HEK293 (cell line): Measurements from ENCODE around the gene ZFR2.
A peak's percentile ranks its signal among the peaks of the same experiment; 100 is the strongest.

Source experiments
- AEBP2 ChIP-seq: fragments of 450-650 bp; formaldehyde crosslinking; IDR thresholded peaks from 2 replicates; pipeline ENCODE4 v1.5.1; 2016; ENCODE audit warnings: missing biosample characterization, missing genetic modification characterization, borderline replicate concordance
- HIC1 ChIP-seq: fragments of 450-650 bp; formaldehyde crosslinking; IDR thresholded peaks from 2 replicates; pipeline ENCODE4 v1.5.1; 2016; ENCODE audit warnings: missing biosample characterization, missing genetic modification characterization
- HOXC10 ChIP-seq: sonication (generic); formaldehyde crosslinking; IDR thresholded peaks from 2 replicates; pipeline ENCODE4 v1.8.1; 2023; ENCODE audit warnings: mild to moderate bottlenecking, missing genetic modification reagents
- PRDM1 ChIP-seq: fragments of 450-650 bp; formaldehyde crosslinking; IDR thresholded peaks from 2 replicates; pipeline ENCODE4; 2016; ENCODE audit warnings: missing biosample characterization, missing genetic modification characterization
- PRDM4 ChIP-seq: fragments of 450-650 bp; formaldehyde crosslinking; IDR thresholded peaks from 2 replicates; pipeline ENCODE4 v1.5.1; 2017; ENCODE audit warnings: missing biosample characterization, missing genetic modification characterization
- PRDM6 ChIP-seq: fragments of 450-650 bp; formaldehyde crosslinking; IDR thresholded peaks from 2 replicates; pipeline ENCODE4 v1.5.1; 2017; ENCODE audit warnings: missing biosample characterization, missing genetic modification characterization
- ZFP3 ChIP-seq: fragments of 450-650 bp; formaldehyde crosslinking; IDR thresholded peaks from 2 replicates; pipeline ENCODE4 v1.5.1; 2016; ENCODE audit warnings: low read depth, missing biosample characterization, missing genetic modification characterization
- ZFP69B ChIP-seq: fragments of 450-650 bp; formaldehyde crosslinking; IDR thresholded peaks from 2 replicates; pipeline ENCODE4 v1.5.1; 2016; ENCODE audit warnings: missing biosample characterization, missing genetic modification characterization
- ZIC2 ChIP-seq: fragments of 450-650 bp; formaldehyde crosslinking; IDR thresholded peaks from 2 replicates; pipeline ENCODE4 v1.5.1; 2016; ENCODE audit warnings: missing biosample characterization, missing genetic modification characterization
- ZNF133 ChIP-seq: fragments of 450-650 bp; formaldehyde crosslinking; IDR thresholded peaks from 2 replicates; pipeline ENCODE4 v1.5.1; 2016; ENCODE audit warnings: missing biosample characterization, missing genetic modification characterization
- ZNF157 ChIP-seq: fragments of 450-650 bp; formaldehyde crosslinking; IDR thresholded peaks from 2 replicates; pipeline ENCODE4 v1.5.1; 2016; ENCODE audit warnings: missing biosample characterization, missing genetic modification characterization
- ZNF174 ChIP-seq: fragments of 450-650 bp; formaldehyde crosslinking; IDR thresholded peaks from 2 replicates; pipeline ENCODE4 v1.5.0; 2017; ENCODE audit warnings: missing biosample characterization, mild to moderate bottlenecking, missing genetic modification characterization
- ZNF184 ChIP-seq: fragments of 450-650 bp; IDR thresholded peaks from 2 replicates; pipeline ENCODE4 v1.5.1; 2018; ENCODE audit warnings: missing biosample characterization, mild to moderate bottlenecking, missing genetic modification characterization
- ZNF544 ChIP-seq: fragments of 450-650 bp; formaldehyde crosslinking; IDR thresholded peaks from 2 replicates; pipeline ENCODE4 v1.5.0; 2017; ENCODE audit warnings: missing biosample characterization, missing genetic modification characterization
- ZNF626 ChIP-seq: fragments of 450-650 bp; sonication (Bioruptor Pico); formaldehyde crosslinking; IDR thresholded peaks from 2 replicates; pipeline ENCODE4 v1.5.1; 2018; ENCODE audit warnings: missing biosample characterization, missing genetic modification characterization, inconsistent platforms
- ZNF830 ChIP-seq: fragments of 450-650 bp; IDR thresholded peaks from 2 replicates; pipeline ENCODE4 v1.5.0; 2018; ENCODE audit warnings: missing biosample characterization, missing genetic modification characterization, low read depth, mild to moderate bottlenecking, moderate library complexity
- TF ChIP-seq, protein P1 (sequence below): fragments of 450-650 bp; IDR thresholded peaks from 2 replicates; pipeline ENCODE4 v1.5.1; 2018; ENCODE audit warnings: missing biosample characterization, mild to moderate bottlenecking, missing genetic modification characterization
- TF ChIP-seq, protein P2 (sequence below): fragments of 450-650 bp; formaldehyde crosslinking; conservative IDR thresholded peaks from 2 replicates; pipeline ENCODE4 v1.5.1; 2016; ENCODE audit warnings: low read depth, missing biosample characterization, missing genetic modification characterization
- TF ChIP-seq, protein P3 (sequence below): fragments of 450-650 bp; formaldehyde crosslinking; IDR thresholded peaks from 2 replicates; pipeline ENCODE4 v1.5.1; 2016; ENCODE audit warnings: missing biosample characterization, missing genetic modification characterization
- TF ChIP-seq, protein P4 (sequence below): fragments of 450-650 bp; formaldehyde crosslinking; IDR thresholded peaks from 2 replicates; pipeline ENCODE4 v1.5.1; 2016; ENCODE audit warnings: missing biosample characterization, missing genetic modification characterization

Gene ZFR2

GRCh38 chr19:3761382-3762129 is 107.3 kb downstream of the ZFR2 start, which contains the start of gene APBA3 (continued):
- TF ChIP-seq, protein P1, sequence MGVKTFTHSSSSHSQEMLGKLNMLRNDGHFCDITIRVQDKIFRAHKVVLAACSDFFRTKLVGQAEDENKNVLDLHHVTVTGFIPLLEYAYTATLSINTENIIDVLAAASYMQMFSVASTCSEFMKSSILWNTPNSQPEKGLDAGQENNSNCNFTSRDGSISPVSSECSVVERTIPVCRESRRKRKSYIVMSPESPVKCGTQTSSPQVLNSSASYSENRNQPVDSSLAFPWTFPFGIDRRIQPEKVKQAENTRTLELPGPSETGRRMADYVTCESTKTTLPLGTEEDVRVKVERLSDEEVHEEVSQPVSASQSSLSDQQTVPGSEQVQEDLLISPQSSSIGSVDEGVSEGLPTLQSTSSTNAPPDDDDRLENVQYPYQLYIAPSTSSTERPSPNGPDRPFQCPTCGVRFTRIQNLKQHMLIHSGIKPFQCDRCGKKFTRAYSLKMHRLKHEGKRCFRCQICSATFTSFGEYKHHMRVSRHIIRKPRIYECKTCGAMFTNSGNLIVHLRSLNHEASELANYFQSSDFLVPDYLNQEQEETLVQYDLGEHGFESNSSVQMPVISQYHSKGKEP (tag by site-specific recombination), result peak; percentile 50; the same call in 1 of the 2 replicates
- TF ChIP-seq HIC1 (tag by site-specific recombination) (no peak), ZNF157 (tag by site-specific recombination) (no peak), ZFP69B (tag by site-specific recombination) (peak; percentile 70), PRDM1 (tag by site-specific recombination) (no peak), ZNF830 (tag by site-specific recombination) (no peak), ZNF184 (tag by site-specific recombination) (peak; percentile 29; the same call in 1 of the 2 replicates), ZNF174 (tag by site-specific recombination) (no peak), HOXC10 (CRISPR knock-in tag) (no peak), ZNF626 (tag by site-specific recombination) (no peak), AEBP2 (tag by site-specific recombination) (no peak), ZNF133 (tag by site-specific recombination) (no peak), ZFP3 (tag by site-specific recombination) (no peak), ZIC2 (tag by site-specific recombination) (peak; percentile 55), PRDM6 (tag by site-specific recombination) (no peak), ZNF544 (no peak), PRDM4 (tag by site-specific recombination) (peak; percentile 44)
- TF ChIP-seq, protein P2, sequence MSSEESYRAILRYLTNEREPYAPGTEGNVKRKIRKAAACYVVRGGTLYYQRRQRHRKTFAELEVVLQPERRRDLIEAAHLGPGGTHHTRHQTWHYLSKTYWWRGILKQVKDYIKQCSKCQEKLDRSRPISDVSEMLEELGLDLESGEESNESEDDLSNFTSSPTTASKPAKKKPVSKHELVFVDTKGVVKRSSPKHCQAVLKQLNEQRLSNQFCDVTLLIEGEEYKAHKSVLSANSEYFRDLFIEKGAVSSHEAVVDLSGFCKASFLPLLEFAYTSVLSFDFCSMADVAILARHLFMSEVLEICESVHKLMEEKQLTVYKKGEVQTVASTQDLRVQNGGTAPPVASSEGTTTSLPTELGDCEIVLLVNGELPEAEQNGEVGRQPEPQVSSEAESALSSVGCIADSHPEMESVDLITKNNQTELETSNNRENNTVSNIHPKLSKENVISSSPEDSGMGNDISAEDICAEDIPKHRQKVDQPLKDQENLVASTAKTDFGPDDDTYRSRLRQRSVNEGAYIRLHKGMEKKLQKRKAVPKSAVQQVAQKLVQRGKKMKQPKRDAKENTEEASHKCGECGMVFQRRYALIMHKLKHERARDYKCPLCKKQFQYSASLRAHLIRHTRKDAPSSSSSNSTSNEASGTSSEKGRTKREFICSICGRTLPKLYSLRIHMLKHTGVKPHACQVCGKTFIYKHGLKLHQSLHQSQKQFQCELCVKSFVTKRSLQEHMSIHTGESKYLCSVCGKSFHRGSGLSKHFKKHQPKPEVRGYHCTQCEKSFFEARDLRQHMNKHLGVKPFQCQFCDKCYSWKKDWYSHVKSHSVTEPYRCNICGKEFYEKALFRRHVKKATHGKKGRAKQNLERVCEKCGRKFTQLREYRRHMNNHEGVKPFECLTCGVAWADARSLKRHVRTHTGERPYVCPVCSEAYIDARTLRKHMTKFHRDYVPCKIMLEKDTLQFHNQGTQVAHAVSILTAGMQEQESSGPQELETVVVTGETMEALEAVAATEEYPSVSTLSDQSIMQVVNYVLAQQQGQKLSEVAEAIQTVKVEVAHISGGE (tag by site-specific recombination), result peak; percentile 99
- TF ChIP-seq, protein P3, sequence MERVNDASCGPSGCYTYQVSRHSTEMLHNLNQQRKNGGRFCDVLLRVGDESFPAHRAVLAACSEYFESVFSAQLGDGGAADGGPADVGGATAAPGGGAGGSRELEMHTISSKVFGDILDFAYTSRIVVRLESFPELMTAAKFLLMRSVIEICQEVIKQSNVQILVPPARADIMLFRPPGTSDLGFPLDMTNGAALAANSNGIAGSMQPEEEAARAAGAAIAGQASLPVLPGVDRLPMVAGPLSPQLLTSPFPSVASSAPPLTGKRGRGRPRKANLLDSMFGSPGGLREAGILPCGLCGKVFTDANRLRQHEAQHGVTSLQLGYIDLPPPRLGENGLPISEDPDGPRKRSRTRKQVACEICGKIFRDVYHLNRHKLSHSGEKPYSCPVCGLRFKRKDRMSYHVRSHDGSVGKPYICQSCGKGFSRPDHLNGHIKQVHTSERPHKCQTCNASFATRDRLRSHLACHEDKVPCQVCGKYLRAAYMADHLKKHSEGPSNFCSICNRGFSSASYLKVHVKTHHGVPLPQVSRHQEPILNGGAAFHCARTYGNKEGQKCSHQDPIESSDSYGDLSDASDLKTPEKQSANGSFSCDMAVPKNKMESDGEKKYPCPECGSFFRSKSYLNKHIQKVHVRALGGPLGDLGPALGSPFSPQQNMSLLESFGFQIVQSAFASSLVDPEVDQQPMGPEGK (tag by site-specific recombination), result peak; percentile 98
- TF ChIP-seq, protein P4, sequence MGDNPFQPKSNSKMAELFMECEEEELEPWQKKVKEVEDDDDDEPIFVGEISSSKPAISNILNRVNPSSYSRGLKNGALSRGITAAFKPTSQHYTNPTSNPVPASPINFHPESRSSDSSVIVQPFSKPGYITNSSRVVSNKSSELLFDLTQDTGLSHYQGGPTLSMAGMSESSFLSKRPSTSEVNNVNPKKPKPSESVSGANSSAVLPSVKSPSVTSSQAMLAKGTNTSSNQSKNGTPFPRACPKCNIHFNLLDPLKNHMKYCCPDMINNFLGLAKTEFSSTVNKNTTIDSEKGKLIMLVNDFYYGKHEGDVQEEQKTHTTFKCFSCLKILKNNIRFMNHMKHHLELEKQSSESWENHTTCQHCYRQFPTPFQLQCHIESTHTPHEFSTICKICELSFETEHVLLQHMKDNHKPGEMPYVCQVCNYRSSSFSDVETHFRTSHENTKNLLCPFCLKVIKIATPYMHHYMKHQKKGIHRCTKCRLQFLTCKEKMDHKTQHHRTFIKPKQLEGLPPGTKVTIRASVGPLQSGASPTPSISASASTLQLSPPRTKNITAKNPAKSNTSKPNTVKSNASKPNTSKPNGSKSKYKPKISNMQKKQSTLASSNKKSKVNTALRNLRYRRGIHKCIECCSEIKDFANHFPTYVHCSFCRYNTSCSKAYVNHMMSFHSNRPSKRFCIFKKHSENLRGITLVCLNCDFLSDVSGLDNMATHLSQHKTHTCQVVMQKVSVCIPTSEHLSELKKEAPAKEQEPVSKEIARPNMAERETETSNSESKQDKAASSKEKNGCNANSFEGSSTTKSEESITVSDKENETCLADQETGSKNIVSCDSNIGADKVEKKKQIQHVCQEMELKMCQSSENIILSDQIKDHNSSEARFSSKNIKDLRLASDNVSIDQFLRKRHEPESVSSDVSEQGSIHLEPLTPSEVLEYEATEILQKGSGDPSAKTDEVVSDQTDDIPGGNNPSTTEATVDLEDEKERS (tag by site-specific recombination), result no peak
